ENCODE results near the gene SLC16A7. TPM values are rescaled to one million over a fixed set of nuclear protein-coding genes. Genes with fewer than 3 reads are reported as not detected.

SLC16A7 gene
- total RNA-seq, 4 donors from 2014 or later: 0.80 to 29.9 (median 12.3) TPM

- DNase-seq: no peak
- in situ Hi-C loops (cut with MboI; ENCODE audit: low pct_ligation_motif_present in 1 of 4, low pct_unique_long_range_greater_than_20kb in 1 of 4, low sequenced_read_pairs in 3 of 4) (no loop called here), intact Hi-C loops (cut with DNase I; ENCODE audit: low total_unique reads) (no loop called here)
- no peaks in the 10 kb centered on the region for H3K36me3 ChIP-seq
- H3K27ac ChIP-seq: no peak overlapping the region
- no peaks in the 10 kb centered on the region for H3K4me1 ChIP-seq
- H3K9me3 ChIP-seq: no peaks in the 10 kb centered on the region
- H3K27me3 ChIP-seq: no peaks in the 10 kb centered on the region
- no peak overlapping the region for H3K4me3 ChIP-seq
- TF ChIP-seq CTCF (IDR thresholded peaks at IDR 0.05) (no peak), POLR2AphosphoS5 (IDR thresholded peaks at IDR 0.05) (no peak), EP300 (IDR thresholded peaks at IDR 0.05; ENCODE audit: low read depth) (no peak), POLR2A (IDR thresholded peaks at IDR 0.05) (no peak)
- WGBS, 2 donors (ENCODE audit: low coverage in 1 of 2): 50 to 60% methylated on average over 1 of the region's 1 CpG
Observed at GRCh38 chr12:59626382-59626781, 30.6 kb downstream of the SLC16A7 start.

- intact Hi-C loops (cut with DNase I; ENCODE audit: low total_unique reads): no loop called here
- Histone ChIP-seq H3K4me3 (no peak overlapping the region), H3K36me3 (no peaks in the 10 kb centered on the region), H3K27me3 (no peaks in the 10 kb centered on the region), H3K9me3 (no peaks in the 10 kb centered on the region), H3K27ac (no peak overlapping the region), H3K4me1 (no peaks in the 10 kb centered on the region)
- no peak for DNase-seq
- TF ChIP-seq EP300 (IDR thresholded peaks at IDR 0.05; ENCODE audit: low read depth): no peak
- TF ChIP-seq CTCF (IDR thresholded peaks at IDR 0.05): no peak
- TF ChIP-seq POLR2AphosphoS5 (IDR thresholded peaks at IDR 0.05): no peak
- no peak for TF ChIP-seq POLR2A (IDR thresholded peaks at IDR 0.05)
- in situ Hi-C loops (cut with MboI; ENCODE audit: low pct_ligation_motif_present in 1 of 4, low pct_unique_long_range_greater_than_20kb in 1 of 4, low sequenced_read_pairs in 3 of 4): no loop called here
Observed at GRCh38 chr12:59627582-59627981, 31.8 kb downstream of the SLC16A7 start.

- H3K9me3 ChIP-seq: no peaks in the 10 kb centered on the region
- no peaks in the 10 kb centered on the region for H3K4me1 ChIP-seq
- TF ChIP-seq POLR2AphosphoS5 (IDR thresholded peaks at IDR 0.05) (no peak), EP300 (IDR thresholded peaks at IDR 0.05; ENCODE audit: low read depth) (no peak), CTCF (IDR thresholded peaks at IDR 0.05) (no peak), POLR2A (IDR thresholded peaks at IDR 0.05) (no peak)
- no peaks in the 10 kb centered on the region for H3K36me3 ChIP-seq
- intact Hi-C loops (cut with DNase I; ENCODE audit: low total_unique reads) (no loop called here), in situ Hi-C loops (cut with MboI; ENCODE audit: low pct_ligation_motif_present in 1 of 4, low pct_unique_long_range_greater_than_20kb in 1 of 4, low sequenced_read_pairs in 3 of 4) (no loop called here)
- H3K4me3 ChIP-seq: no peak overlapping the region
- DNase-seq: no peak
- WGBS, 2 donors (ENCODE audit: low coverage in 1 of 2): 81 to 100% methylated on average over 3 of the region's 3 CpGs
- no peaks in the 10 kb centered on the region for H3K27me3 ChIP-seq
- no peak overlapping the region for H3K27ac ChIP-seq
Observed at GRCh38 chr12:59629890-59630289, 34.1 kb downstream of the SLC16A7 start.

GRCh38 chr12:59632408-59632807 is 36.6 kb downstream of the SLC16A7 start:
- 75 to 88% methylated on average over 1 of the region's 1 CpG for WGBS, 2 donors (ENCODE audit: low coverage in 1 of 2)
- Histone ChIP-seq H3K4me1 (no peaks in the 10 kb centered on the region), H3K9me3 (no peaks in the 10 kb centered on the region), H3K27me3 (no peaks in the 10 kb centered on the region), H3K4me3 (no peak overlapping the region), H3K36me3 (no peaks in the 10 kb centered on the region), H3K27ac (no peak overlapping the region)
- no peak for DNase-seq
- in situ Hi-C loops (cut with MboI; ENCODE audit: low pct_ligation_motif_present in 1 of 4, low pct_unique_long_range_greater_than_20kb in 1 of 4, low sequenced_read_pairs in 3 of 4): no loop called here
- intact Hi-C loops (cut with DNase I; ENCODE audit: low total_unique reads): no loop called here
- no peak for TF ChIP-seq CTCF (IDR thresholded peaks at IDR 0.05)
- TF ChIP-seq POLR2A (IDR thresholded peaks at IDR 0.05): no peak
- TF ChIP-seq POLR2AphosphoS5 (IDR thresholded peaks at IDR 0.05): no peak
- TF ChIP-seq EP300 (IDR thresholded peaks at IDR 0.05; ENCODE audit: low read depth): no peak
